Measurements from ENCODE around the gene NDUFV2.
"Not testable (repeated sequence)": the region's sequence is repeated elsewhere in the genome, so short reads cannot be mapped to it uniquely, and the experiment has no call there.

The NDUFV2 gene

DNA sequence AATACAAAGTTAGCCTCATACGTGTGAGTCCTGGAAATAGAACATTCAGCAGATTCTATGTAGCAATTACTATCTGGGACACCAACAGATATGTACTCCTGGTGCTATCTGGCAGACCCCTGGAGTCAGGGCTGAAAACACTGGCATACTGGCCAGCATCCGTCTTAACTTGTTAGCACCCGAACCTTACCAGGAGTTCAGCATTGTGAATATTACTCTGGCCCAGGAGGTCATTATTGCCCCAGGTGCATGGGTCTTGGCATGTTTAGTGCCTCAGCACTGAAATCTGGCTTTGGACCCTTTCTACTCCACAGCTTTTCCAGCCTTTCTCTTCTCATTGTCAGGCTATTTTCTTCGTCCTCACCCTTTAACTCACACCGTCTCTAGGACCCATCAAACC, 11.9 kb upstream of the NDUFV2 start:
- DNase-seq: no peak

DNA sequence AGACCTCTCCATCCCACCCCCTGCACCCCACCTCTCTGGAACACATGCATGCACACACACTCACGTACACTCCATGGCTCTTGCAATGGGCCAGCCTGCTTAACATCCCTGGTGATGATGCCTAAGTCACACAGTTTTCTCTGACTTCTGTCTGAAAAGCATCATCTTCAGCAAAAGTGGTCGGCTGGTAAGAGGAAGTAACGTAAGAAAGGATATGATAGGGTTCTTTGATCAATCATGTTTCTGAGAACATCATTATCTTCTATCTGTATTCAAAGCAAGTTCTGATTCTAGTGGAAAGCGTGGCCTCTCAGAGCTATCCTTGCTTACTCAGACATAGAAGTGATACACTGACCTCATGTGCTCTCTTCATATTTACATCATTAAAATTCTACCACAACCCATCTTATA, 11.4 kb upstream of the NDUFV2 start:
- DNase-seq: no peak

- DNase-seq: no peak
Observed at GRCh38 chr18:9092665-9093064, 9.8 kb upstream of the NDUFV2 start.

DNA sequence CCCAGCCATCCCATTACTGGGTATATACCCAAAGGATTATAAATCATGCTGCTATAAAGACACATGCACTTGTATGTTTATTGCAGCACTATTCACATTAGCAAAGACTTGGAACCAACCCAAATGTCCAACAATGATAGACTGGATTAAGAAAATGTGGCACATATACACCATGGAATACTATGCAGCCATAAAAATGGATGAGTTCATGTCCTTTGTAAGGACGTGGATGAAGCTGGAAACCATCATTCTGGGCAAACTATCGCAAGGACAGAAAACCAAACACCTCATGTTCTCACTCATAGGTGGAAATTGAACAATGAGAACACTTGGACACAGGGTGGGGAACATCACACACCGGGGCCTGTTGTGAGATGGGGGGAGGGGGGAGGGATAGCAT, 9.4 kb upstream of the NDUFV2 start:
- DNase-seq: not testable (repeated sequence)

- DNase-seq: no peak
Observed at GRCh38 chr18:9094307-9095226, 7.9 kb upstream of the NDUFV2 start.

- no peak for DNase-seq
Observed at GRCh38 chr18:9095297-9096006, 7.0 kb upstream of the NDUFV2 start.

DNA sequence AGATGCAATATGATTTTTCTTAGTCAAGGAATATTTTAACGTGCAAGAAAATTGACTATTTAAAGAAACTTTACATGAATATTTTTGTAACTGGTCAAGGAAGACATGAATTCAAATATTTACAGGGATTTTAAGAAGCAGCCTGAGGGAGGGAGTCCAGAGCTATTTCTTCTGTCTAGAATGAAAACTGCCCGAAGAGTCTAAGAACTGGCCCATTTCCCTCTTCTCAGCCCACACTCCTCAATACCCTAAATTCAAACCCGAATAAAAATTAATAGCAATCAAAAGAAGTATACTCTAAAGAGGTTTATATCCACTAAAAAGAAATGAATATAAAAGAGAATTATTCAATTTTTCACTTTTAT, 6.5 kb upstream of the NDUFV2 start:
- DNase-seq: no peak

GRCh38 chr18:9096685-9097084, 5.8 kb upstream of the NDUFV2 start:
- DNase-seq: no peak

DNA sequence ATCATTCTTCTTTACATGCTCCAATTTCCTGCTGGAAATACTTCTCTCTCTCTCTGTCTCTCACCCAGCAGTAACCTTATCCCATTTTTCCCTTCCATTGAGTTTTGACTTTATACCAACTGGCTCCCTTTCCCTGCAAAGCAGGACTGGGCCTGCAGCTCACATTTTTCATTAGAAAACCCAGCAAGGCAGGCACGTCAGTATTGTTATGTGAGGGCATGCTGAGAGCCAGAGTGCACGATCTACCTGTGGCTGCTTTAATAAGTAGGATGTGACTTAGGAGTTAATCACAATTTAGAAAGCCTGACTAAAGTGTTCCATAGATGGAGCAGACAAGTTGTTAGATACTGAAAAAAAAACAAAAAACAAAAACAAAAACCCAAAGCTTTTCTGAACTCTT, 5.2 kb upstream of the NDUFV2 start:
- DNase-seq: no peak

GRCh38 chr18:9100796-9101195, 1.7 kb upstream of the NDUFV2 start:
- DNase-seq: no peak

DNA sequence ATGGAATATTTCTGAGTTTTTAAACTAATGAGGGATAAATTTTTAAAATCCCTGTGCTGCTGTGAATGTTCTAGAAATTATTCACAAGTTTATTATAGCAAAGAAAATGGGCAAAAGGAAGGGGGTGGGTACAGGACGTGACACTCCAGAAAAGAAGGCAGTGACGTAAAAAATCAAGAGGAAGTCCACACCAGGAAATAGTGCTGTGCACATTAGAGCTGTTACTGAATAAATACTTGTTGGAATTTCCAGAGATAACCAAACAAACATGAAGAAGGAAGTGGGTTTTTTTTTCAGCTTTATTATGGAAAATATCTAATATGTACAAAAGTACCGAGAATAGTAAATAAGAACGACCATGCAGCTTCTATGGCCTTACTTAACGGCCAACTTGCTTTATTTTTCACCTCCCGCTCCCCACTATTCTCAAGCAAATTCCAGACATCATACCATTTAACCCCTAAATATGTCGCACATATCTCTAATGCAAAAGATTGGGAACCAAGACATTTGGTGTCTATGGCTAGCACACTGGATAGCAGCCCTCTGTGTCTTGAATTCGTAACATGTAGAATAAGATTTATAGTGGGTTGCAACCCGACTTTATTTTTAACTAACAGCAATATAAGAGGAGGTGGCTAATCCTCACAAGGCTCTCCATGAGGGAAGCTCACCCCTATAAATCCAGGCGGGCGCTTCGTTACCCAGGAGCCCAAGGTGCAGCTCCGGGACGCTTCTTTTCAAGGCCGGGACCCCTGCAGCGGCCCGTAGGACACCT, 580 bp upstream of the NDUFV2 start:
- DNase-seq: peak in 1 of 51 donors; percentile 47

- peak in 1 of 51 donors; percentile 45 for DNase-seq
Observed at GRCh38 chr18:9103376-9103873, 926 bp downstream of the NDUFV2 start.

GRCh38 chr18:9104244-9104901, 1.9 kb downstream of the NDUFV2 start:
- no peak for DNase-seq

DNA sequence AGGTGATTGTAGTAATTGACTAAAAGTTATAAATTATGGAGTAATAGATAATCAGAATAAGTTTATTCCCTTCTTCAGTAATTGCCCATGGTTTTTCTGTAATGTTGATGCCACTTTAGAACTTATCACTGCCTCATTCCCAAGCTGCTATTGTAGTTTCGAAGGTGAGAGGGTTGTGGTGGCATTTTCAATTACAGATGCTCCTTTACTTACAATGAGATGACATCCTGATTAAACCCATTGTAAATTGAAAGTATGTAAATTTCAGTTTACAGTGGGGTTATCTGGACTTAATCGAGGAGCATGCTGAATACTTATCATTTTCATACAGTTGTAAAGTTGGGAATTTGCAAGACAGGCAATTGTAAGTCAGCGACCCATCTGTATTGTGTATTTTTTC, 2.9 kb downstream of the NDUFV2 start:
- no peak for DNase-seq

- no peak for DNase-seq
Observed at GRCh38 chr18:9106094-9106493, 3.6 kb downstream of the NDUFV2 start.

- DNase-seq: no peak
Observed at GRCh38 chr18:9106800-9107584, 4.5 kb downstream of the NDUFV2 start.

DNA sequence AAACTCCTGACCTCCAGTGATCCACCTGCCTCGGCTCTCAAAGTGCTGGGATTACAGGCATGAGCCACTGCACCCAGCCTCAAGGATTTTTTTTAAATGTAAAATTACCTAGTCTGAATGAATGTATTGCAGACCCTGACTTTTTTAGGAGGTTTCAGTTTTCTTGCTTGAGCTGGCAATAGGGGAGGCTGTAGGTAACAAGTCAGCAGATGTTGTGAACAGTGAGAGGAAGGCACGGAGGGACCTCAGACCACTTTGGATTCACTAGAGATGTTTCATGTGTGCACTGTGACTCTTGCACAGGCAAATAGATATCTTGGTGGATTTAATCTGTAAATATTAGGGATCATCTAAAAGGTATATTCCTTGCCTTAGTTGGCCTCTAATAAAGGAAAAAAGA, 6.4 kb downstream of the NDUFV2 start:
- no peak for DNase-seq

- DNase-seq: no peak
Observed at GRCh38 chr18:9109523-9109922, 7.0 kb downstream of the NDUFV2 start.

DNA sequence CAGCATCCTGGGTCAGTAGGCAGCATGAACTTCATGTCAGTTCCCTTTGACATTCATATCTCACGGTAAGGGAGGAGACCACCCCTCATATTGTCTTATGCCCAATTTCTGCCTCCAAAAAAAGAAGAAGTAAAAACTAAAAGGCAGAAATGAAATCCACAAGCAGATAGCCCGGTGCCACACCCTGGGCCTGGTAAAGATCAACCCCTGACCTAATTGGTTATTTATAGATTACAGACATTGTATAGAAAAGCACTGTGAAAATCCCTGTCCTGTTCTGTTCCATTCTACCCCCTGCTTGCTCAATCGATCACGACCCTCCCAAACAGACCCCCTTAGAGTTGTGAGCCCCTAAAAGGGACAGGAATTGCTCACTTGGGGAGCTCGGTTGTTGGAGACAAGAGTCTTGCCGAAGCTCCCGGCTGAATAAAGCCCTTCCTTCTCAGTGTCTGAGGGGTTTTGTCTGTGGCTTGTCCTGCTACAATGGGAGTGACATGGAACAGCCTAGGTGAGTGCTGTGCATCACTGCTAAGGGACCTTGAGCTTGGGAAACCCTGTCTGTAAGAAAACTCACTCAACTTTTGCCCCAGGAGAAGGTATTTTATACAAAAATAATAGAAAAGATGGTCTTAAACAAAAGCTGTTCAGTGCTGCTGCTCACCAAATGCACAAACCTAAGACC, 11.1 kb downstream of the NDUFV2 start:
- DNase-seq: no peak

- DNase-seq: no peak
Observed at GRCh38 chr18:9115984-9116383, 13.5 kb downstream of the NDUFV2 start.
